GF-D8 (cell line): Measurements from ENCODE around the gene TIGD4.

Experiments
- DNase-seq: peaks from one replicate; lab custom pipeline; 2025; lab: John Stamatoyannopoulos, UW

The TIGD4 gene

DNA sequence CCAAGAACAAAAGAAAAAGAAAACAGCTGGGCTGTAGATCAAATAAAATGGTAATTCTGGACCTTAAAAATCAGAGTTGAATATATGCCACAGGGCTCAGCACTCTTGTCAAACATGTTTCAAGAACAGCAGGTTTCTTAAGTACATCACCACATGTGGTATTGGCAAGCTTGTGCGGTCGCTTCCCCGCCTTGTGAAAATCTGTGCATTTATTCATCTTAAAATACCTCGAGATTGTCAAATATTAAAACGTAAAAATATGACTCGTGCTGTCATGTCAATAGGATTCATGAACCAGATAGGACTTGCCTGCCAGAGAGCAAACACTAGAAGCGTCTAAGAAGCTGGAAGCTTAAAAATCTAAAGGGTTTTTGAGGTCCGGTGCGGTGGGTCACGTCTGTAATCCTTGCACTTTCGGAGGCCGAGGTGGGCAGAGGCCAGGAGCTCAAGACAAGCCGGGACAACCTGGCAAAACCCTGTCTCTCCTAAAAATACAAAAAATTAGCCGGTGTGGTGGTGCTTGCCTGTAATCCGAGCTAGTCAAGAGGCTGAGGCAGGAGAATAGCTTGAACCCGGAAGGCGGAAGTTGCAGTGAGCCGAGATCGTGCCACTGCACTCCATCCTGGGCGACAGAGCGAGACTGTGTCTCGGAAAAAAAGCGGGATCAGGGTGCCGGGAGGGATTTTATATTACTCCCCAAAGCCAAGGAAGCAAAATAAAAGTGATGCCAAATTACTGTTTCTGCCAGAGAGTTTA is 59.6 kb downstream of the TIGD4 start:
- DNase-seq = no peak
